ENCODE results near the gene EMILIN2. TPM values are rescaled to one million over a fixed set of nuclear protein-coding genes. Genes with fewer than 3 reads are reported as not detected.
"Not testable (repeated sequence)": the region's sequence is repeated elsewhere in the genome, so short reads cannot be mapped to it uniquely, and the experiment has no call there.

EMILIN2 gene
- total RNA-seq (17.0 TPM), polyA plus RNA-seq (15.7 TPM)

DNA sequence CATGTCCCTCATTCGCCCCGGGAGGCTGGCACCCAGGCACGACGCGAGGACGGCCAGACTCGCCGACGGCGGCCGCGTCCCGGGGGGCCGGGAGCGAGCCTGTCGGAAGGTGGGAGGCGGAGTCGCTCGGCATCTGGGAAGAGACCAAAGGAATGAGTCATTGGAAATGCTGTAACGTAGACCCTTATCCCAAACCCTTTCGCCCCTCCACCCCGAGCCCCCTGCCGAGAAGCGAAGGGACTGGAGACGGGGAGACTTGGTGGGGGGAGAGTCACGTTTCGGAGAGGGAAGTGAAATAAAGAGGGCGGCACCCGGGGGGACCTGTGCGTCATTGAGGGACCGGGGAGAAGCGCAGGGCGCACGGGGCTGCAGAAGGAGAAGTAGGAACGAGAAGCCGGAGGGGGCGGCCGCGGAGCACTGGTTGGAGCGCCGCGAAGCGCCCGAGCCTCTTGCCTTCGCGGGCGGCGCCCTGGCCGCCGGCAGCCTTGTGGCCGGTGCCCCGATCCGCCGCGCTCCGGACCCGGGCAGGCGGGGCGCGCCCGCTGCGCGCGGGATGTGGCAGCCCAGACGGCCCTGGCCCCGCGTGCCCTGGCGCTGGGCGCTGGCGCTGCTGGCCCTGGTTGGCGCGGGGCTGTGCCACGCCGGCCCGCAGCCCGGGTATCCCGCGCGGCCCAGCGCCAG, at the start of gene EMILIN2:
Gene EMILIN2, plus strand, starts transcription at position 371 of the 681 bp plus-strand sequence. Its CDS starts 183 bp downstream, at position 554.
- H3K27ac ChIP-seq (ENCODE audit: low read depth), result no peak within 1 kb of the TSS
- H3K4me3 ChIP-seq (ENCODE audit: low read depth, low read length), result peak within 1 kb of the TSS; percentile 52
- no peaks in the 10 kb centered on the region for H3K4me1 ChIP-seq (ENCODE audit: insufficient read depth)
- DNase-seq (ENCODE audit: extremely low spot score), result no peak
- WGBS, result under 1% methylated on average over 80 of the region's 80 CpGs
- no peaks in the 10 kb centered on the region for H3K36me3 ChIP-seq (ENCODE audit: insufficient read depth)

DNA sequence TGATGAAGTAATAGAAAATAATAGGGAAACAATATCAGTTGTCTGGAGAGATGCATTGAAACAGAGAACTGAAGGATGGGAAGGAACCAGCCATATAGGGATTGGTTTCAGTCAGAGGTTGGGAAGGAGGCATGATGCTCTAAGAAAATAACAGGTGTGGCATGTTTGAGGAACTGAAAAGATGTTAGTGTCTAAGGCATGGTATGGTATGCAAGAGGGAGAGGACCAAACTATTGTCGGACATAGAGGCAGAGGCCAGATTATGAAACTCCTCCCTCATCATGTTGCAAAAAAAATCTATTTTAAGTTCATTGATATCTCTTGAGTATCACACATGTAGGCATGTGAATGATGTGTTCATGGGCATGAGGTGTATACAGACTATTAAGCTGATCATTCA, 48.9 kb upstream of the EMILIN2 start:
- Histone ChIP-seq H3K27ac (ENCODE audit: low read depth) (no peak overlapping the region), H3K36me3 (ENCODE audit: insufficient read depth) (peaks cover 4% of the 10 kb centered on the region), H3K4me3 (ENCODE audit: low read depth, low read length) (no peak overlapping the region), H3K4me1 (ENCODE audit: insufficient read depth) (no peaks in the 10 kb centered on the region)
- 96% methylated on average over 1 of the region's 1 CpG for WGBS
- no peak for DNase-seq (ENCODE audit: extremely low spot score)

DNA sequence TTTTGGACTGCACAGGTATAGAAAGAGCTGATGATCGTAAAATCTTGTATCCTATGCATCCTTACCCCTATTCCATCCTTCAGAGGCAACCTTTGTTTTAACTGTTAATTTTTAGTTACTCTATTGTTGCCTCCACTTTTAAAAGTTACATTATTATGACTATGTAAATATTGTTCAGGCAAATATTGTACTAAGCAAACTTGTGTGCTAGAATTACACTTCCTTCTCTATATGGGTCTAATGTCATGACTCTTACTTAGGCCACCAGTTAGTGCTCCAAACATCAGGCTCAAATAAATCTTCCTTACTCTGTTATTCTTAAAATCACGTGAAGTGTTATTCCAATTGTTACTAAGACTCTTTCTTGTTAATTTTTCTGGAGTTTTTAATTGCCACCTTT, 47.4 kb upstream of the EMILIN2 start:
- Histone ChIP-seq H3K27ac (ENCODE audit: low read depth) (no peak overlapping the region), H3K36me3 (ENCODE audit: insufficient read depth) (peaks cover 4% of the 10 kb centered on the region), H3K4me3 (ENCODE audit: low read depth, low read length) (no peak overlapping the region), H3K4me1 (ENCODE audit: insufficient read depth) (no peaks in the 10 kb centered on the region)
- no peak for DNase-seq (ENCODE audit: extremely low spot score)
- 52% methylated on average over 2 of the region's 2 CpGs for WGBS

DNA sequence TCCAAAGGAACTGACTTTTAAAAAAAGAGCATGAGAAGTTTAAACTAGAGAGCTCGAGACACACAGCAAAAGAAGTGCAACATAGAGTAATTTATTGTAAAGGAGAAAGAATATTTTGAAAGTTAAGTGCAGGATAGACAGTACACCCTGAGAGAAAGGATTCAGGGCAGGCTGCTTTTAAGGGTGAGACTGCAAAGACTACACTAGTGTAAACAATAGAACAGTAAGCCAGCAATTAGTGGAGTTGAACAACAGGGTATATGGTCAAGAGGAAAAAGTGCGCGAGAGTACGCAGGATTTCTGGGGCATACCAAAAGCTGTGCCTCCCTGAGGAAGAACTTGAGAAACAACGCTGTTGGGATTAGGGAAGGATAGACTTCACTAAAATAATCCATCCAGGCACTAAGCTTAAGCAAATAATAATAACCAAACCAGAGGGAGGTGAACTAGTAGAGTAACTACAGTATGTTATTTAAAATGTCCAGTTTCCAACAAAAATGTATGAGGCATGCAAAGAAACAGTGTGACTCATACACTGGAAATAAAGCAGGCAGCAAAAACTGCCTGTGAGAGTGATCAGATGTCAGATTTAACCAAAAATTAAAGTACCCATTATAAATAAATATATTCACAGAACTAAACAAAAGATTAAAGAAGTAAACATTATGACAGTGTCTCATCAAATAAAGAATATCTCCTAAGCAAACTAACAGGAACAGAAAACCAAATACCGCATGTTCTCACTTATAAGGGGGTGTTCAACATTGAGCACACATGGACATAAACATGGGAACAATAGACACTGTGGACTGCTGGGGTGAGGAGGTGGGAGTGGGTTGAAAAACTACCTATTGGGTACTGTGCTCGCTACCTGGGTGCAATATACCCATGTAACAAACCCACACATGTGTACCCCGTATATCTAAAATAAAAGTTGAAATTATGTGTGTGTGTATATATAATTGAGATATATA, 40.5 kb upstream of the EMILIN2 start:
- H3K4me3 ChIP-seq (ENCODE audit: low read depth, low read length), result no peak overlapping the region
- peaks cover 2% of the 10 kb centered on the region for H3K36me3 ChIP-seq (ENCODE audit: insufficient read depth)
- DNase-seq (ENCODE audit: extremely low spot score), result no peak
- H3K27ac ChIP-seq (ENCODE audit: low read depth), result no peak overlapping the region
- WGBS, result 86% methylated on average over 8 of the region's 8 CpGs
- no peaks in the 10 kb centered on the region for H3K4me1 ChIP-seq (ENCODE audit: insufficient read depth)

DNA sequence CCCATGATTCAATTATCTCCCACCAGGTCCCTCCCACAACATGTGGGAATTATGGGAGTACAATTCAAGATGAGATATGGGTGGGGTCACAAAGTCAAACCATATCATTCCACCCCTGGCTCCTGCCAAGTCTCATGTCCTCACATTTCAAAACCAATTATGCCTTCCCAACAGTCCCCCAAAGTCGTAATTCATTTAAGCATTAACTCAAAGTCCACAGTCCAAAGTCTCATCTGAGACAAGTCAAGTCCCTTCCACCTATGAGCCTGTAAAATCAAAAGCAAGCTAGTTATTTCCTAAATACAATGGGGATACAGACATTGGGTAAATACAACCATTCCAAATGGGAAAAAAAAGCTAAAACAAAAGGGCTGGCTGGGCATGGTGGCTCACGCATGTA, 38.2 kb upstream of the EMILIN2 start:
- not testable (repeated sequence) for H3K36me3 ChIP-seq (ENCODE audit: insufficient read depth); H3K4me3 ChIP-seq (ENCODE audit: low read depth, low read length); H3K27ac ChIP-seq (ENCODE audit: low read depth); H3K4me1 ChIP-seq (ENCODE audit: insufficient read depth); DNase-seq (ENCODE audit: extremely low spot score)
- WGBS, result 93% methylated on average over 2 of the region's 2 CpGs

DNA sequence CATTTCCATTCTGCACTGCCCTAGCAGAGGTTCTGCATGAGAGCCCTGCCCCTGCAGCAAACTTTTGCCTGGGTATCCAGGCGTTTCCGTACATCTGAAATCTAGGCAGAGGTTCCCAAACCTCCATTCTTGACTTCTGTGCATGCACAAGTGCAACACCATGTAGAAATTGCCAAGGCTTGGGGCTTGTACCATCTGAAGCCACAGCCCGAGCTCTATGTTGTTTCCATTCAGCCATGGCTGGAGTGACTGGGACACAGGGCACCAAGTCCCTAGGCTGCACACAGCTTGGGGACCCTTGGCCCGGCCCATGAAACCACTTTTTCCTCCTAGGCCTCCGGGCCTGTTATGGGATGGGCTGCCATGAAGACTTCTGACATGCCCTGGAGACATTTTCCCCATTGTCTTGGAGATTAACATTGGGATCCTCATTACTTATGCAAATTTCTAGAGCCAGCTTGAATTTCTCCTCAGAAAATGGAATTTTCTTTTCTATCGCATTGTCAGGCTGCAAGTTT, 37.1 kb upstream of the EMILIN2 start:
- 89% methylated on average over 6 of the region's 6 CpGs for WGBS
- not testable (repeated sequence) for H3K27ac ChIP-seq (ENCODE audit: low read depth); H3K4me3 ChIP-seq (ENCODE audit: low read depth, low read length); H3K36me3 ChIP-seq (ENCODE audit: insufficient read depth); H3K4me1 ChIP-seq (ENCODE audit: insufficient read depth); DNase-seq (ENCODE audit: extremely low spot score)

DNA sequence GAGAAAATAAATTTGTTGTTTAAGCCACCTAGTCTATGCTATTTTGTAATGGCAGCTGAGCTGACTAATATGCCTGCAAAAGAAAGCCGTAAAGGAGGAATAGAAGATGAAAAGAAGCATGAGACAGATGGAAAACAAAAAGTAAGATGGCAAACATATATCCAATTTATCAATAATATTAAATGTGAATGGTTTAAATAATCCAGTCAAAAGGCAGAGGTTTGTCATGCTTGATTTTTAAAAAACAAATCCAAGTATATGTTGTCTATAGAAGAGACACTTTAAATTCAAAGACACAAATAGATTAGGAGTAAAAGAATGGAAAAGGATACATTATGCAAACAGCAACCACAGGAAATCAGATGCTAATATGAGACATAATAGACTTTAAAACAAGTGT, 35.4 kb upstream of the EMILIN2 start:
- H3K4me3 ChIP-seq (ENCODE audit: low read depth, low read length), result no peak overlapping the region
- WGBS, result 97% methylated on average over 1 of the region's 1 CpG
- H3K4me1 ChIP-seq (ENCODE audit: insufficient read depth), result no peaks in the 10 kb centered on the region
- no peak for DNase-seq (ENCODE audit: extremely low spot score)
- no peak overlapping the region for H3K27ac ChIP-seq (ENCODE audit: low read depth)
- H3K36me3 ChIP-seq (ENCODE audit: insufficient read depth), result no peaks in the 10 kb centered on the region

DNA sequence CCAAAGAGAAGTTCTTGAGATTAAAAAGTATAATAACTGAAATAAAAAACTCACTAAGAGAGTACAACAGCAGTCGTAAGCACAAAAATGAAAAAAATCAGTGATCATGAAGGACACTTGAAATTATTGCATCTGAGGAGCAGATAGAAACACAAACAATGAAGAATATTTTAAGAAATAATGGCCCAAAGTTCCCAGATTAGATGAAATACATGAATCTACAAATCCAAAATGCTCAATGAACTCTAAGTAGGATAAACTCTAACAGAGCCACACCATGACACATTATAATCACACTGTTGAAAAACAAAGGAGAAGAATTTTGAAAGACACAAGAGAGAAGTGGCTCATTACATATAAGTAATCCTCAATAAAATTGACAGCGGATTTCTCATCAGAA, 31.9 kb upstream of the EMILIN2 start:
- DNase-seq (ENCODE audit: extremely low spot score), result no peak
- H3K4me1 ChIP-seq (ENCODE audit: insufficient read depth), result no peaks in the 10 kb centered on the region
- 92% methylated on average over 2 of the region's 2 CpGs for WGBS
- H3K36me3 ChIP-seq (ENCODE audit: insufficient read depth), result no peaks in the 10 kb centered on the region
- H3K4me3 ChIP-seq (ENCODE audit: low read depth, low read length), result no peak overlapping the region
- H3K27ac ChIP-seq (ENCODE audit: low read depth), result no peak overlapping the region

DNA sequence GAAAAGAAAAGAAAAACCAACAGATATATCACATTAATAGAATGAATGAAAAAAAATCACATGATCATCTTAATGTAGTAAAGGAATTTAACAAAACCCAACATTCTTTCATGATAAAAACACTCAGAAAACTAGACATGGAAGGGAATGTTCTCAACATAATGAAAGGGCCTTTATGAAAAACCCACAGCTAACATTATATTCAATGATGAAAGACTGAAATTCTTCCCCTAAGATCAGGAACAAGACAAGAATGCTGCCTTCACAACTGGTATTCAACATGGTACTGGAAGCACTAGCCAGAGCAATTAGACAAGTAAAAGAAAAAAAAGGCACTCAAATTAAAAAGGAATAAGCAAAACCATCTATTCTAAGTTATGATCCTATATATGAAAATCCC, 28.5 kb upstream of the EMILIN2 start:
- no peak for DNase-seq (ENCODE audit: extremely low spot score)
- Histone ChIP-seq H3K4me3 (ENCODE audit: low read depth, low read length) (no peak overlapping the region), H3K27ac (ENCODE audit: low read depth) (no peak overlapping the region), H3K36me3 (ENCODE audit: insufficient read depth) (no peaks in the 10 kb centered on the region), H3K4me1 (ENCODE audit: insufficient read depth) (no peaks in the 10 kb centered on the region)

DNA sequence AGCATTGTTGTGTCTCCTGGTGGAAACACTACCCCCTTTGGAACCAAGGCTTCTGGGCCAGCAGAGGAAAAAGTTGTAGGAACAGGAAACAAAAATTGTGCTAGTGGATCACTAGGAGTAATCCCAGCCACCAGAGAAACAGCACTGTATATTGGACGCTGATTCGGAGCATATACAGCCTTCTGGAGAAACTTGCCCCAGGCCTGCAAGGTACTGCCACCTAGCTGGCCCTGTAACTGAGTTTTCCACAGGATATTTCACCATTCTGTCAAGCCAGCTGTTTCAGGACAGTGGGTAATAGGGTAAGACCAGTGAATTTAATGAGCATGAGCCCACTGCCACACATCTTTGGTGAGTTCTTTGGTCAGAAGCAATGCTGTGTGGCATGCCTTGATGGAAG, 25.1 kb upstream of the EMILIN2 start:
- Histone ChIP-seq H3K27ac (ENCODE audit: low read depth) (no peak overlapping the region), H3K4me1 (ENCODE audit: insufficient read depth) (no peaks in the 10 kb centered on the region), H3K36me3 (ENCODE audit: insufficient read depth) (no peaks in the 10 kb centered on the region), H3K4me3 (ENCODE audit: low read depth, low read length) (no peak overlapping the region)
- 95% methylated on average over 2 of the region's 2 CpGs for WGBS
- no peak for DNase-seq (ENCODE audit: extremely low spot score)

DNA sequence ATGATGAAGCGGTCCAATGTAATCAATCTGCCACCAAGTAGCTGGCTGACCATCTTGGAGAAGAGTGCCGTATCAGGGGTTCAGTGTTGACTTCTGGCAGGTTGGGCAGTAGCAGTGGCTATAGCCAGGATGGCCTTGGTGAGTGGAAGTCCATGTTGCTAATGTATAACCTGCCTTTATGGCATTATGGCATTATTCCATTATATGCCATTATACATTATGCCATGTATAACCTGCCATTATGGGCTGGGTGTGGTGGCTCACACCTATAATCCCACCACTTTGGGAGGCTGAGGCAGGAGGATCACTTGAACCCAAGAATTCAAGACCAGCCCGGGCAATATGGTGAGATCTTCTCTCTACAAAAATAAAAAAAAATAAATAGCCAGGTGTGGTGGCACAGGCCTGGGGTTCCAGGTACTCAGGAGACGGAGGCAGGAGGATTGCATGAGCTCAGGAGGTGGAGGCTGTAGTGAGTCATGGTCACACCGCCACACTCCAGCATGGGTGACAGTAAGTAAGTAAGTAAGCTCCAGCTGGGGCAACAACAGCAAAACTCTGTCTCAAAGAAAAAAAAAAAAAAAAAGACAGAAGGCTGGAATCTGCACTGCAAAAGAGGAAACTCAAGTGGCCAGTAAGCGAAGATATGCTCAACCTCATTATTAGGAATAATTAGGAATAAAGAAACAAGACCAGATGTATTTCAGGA, 24.4 kb upstream of the EMILIN2 start:
- no peak overlapping the region for H3K4me3 ChIP-seq (ENCODE audit: low read depth, low read length)
- 75% methylated on average over 6 of the region's 6 CpGs for WGBS
- H3K27ac ChIP-seq (ENCODE audit: low read depth), result no peak overlapping the region
- no peaks in the 10 kb centered on the region for H3K4me1 ChIP-seq (ENCODE audit: insufficient read depth)
- H3K36me3 ChIP-seq (ENCODE audit: insufficient read depth), result no peaks in the 10 kb centered on the region
- DNase-seq (ENCODE audit: extremely low spot score), result no peak

DNA sequence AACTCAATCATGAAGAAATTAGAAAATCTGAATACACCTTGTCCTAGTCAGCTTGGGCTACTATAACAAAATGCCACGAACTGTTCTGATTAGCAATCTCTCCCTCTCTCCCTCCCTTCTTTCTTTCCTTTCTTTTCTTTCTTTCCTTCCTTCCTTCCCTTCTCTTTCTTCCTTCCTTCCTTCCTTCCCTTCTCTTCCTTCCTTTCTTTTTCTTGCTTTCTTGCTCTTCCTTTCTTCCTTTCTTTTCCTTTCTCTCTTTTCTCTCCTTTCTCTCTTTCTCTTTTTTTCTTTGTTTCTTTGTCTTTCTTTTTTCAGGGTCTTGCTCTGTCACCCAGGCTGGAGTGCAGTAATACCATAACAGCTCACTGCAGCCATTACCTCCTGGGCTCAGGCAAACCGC, 23.6 kb upstream of the EMILIN2 start:
- Histone ChIP-seq H3K36me3 (ENCODE audit: insufficient read depth) (no peaks in the 10 kb centered on the region), H3K27ac (ENCODE audit: low read depth) (no peak overlapping the region), H3K4me1 (ENCODE audit: insufficient read depth) (no peaks in the 10 kb centered on the region), H3K4me3 (ENCODE audit: low read depth, low read length) (no peak overlapping the region)
- DNase-seq (ENCODE audit: extremely low spot score), result no peak
- WGBS, result 53% methylated on average over 2 of the region's 2 CpGs

DNA sequence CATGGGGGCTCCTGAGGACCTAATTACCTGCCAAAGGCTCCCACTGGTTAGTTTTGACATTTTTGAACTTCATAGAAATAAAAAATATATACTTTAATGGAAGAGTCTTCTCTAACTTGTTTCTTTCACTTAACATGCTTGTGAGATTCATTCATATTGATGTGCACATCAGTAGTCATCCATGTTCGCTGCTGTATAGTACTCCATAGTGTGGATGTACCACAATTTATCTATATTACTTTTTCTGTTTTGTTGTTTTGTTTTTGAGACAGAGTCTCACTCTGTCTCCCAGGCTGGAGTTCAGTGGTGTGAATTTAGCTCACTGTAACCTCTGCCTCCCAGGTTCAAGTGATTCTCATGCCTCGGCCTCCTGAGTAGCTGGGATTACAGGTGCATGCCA, 22.8 kb upstream of the EMILIN2 start:
- 98% methylated on average over 2 of the region's 2 CpGs for WGBS
- H3K27ac ChIP-seq (ENCODE audit: low read depth), result no peak overlapping the region
- DNase-seq (ENCODE audit: extremely low spot score), result no peak
- H3K4me3 ChIP-seq (ENCODE audit: low read depth, low read length), result no peak overlapping the region
- H3K4me1 ChIP-seq (ENCODE audit: insufficient read depth), result no peaks in the 10 kb centered on the region
- no peaks in the 10 kb centered on the region for H3K36me3 ChIP-seq (ENCODE audit: insufficient read depth)

Measured in urinary bladder (tissue), 4 donors.